UCSD-AML1 (cell line): ENCODE results near the gene RNU1-2.
"Not testable (repeated sequence)": the region's sequence is repeated elsewhere in the genome, so short reads cannot be mapped to it uniquely, and the experiment has no call there.

ENCODE experiments used
- DNase-seq: peaks from one replicate; lab custom pipeline; 2025; ENCODE audit not compliant: unreplicated experiment; lab: John Stamatoyannopoulos, UW

Gene RNU1-2

GRCh38 chr1:16888860-16889816 is 6.6 kb upstream of the RNU1-2 start:
- peak; percentile 43 for DNase-seq

GRCh38 chr1:16890539-16891021 is 5.2 kb upstream of the RNU1-2 start:
- not testable (repeated sequence) for DNase-seq

- not testable (repeated sequence) for DNase-seq
Measured at GRCh38 chr1:16891057-16891456, 4.7 kb upstream of the RNU1-2 start.

- DNase-seq = not testable (repeated sequence)
Measured at GRCh38 chr1:16892978-16893525, 2.7 kb upstream of the RNU1-2 start.

GRCh38 chr1:16893796-16894195 is 2.0 kb upstream of the RNU1-2 start:
- not testable (repeated sequence) for DNase-seq

- not testable (repeated sequence) for DNase-seq
Measured at GRCh38 chr1:16894338-16894737, 1.4 kb upstream of the RNU1-2 start.

- not testable (repeated sequence) for DNase-seq
Measured at GRCh38 chr1:16895233-16895597, 565 bp upstream of the RNU1-2 start.

GRCh38 chr1:16896316-16897055 is 706 bp downstream of the RNU1-2 start:
- DNase-seq = peak; percentile 78

GRCh38 chr1:16897653-16898052 is 1.9 kb downstream of the RNU1-2 start:
- DNase-seq = not testable (repeated sequence)

- not testable (repeated sequence) for DNase-seq
Measured at GRCh38 chr1:16898298-16898697, 2.5 kb downstream of the RNU1-2 start.

- DNase-seq = not testable (repeated sequence)
Measured at GRCh38 chr1:16899020-16899419, 3.2 kb downstream of the RNU1-2 start.

GRCh38 chr1:16900751-16901150 is 5.0 kb downstream of the RNU1-2 start:
- no peak for DNase-seq

- not testable (repeated sequence) for DNase-seq
Measured at GRCh38 chr1:16901371-16901770, 5.6 kb downstream of the RNU1-2 start.

- no peak for DNase-seq
Measured at GRCh38 chr1:16903054-16903453, 7.3 kb downstream of the RNU1-2 start.

GRCh38 chr1:16903458-16903796 is 7.6 kb downstream of the RNU1-2 start:
- DNase-seq = no peak

GRCh38 chr1:16904560-16905109 is 8.9 kb downstream of the RNU1-2 start:
- DNase-seq = peak; percentile 94

- DNase-seq = peak; percentile 35
Measured at GRCh38 chr1:16905110-16905867, 9.5 kb downstream of the RNU1-2 start.

- no peak for DNase-seq
Measured at GRCh38 chr1:16905868-16906702, 10.3 kb downstream of the RNU1-2 start.

GRCh38 chr1:16906873-16907272 is 11.1 kb downstream of the RNU1-2 start:
- no peak for DNase-seq
